CD4-positive, CD25-positive, alpha-beta regulatory T cell (primary cell): ENCODE results near the gene LNPEP. TPM values are rescaled to one million over a fixed set of nuclear protein-coding genes. Genes with fewer than 3 reads are reported as not detected.

Experiments
- ATAC-seq, 2 donors: fragments of 150-1000 bp; cut with Tn5 transposase; one replicate each; pipeline ENCODE4 v1.10.0; 2021; ENCODE audit warnings: low read depth in 2 of 2, moderate number of reproducible peaks in 2 of 2, moderate library complexity in 1 of 2
- DNase-seq, 3 donors: peaks; one replicate each; pipeline versions ENCODE4 v3.0.0 to v3.0.0-alpha.2; 2012 to 2022; ENCODE audit warnings: mixed read lengths in 1 of 3
- H3K27ac ChIP-seq: one replicate; pipeline ENCODE4 v1.7.0; 2013; ENCODE audit warnings: mild to moderate bottlenecking, low read length; ENCODE audit not compliant: insufficient read depth, poor library complexity, severe bottlenecking
- H3K27me3 ChIP-seq: one replicate; pipeline ENCODE4 v1.7.0; 2013; ENCODE audit warnings: low read length; ENCODE audit not compliant: control insufficient read depth, insufficient read depth
- H3K36me3 ChIP-seq: one replicate; pipeline ENCODE4 v1.7.0; 2013; ENCODE audit warnings: mild to moderate bottlenecking, low read length, moderate library complexity; ENCODE audit not compliant: control insufficient read depth, insufficient read depth
- H3K4me1 ChIP-seq: 2 replicates; pipeline ENCODE4 v1.7.0; 2013; ENCODE audit warnings: mild to moderate bottlenecking, low read length; ENCODE audit not compliant: insufficient read depth, control insufficient read depth, poor library complexity, severe bottlenecking
- H3K4me3 ChIP-seq: one replicate; pipeline ENCODE4 v1.7.0; 2013; ENCODE audit warnings: low read depth, mild to moderate bottlenecking, low read length, moderate library complexity
- H3K9me3 ChIP-seq, 2 experiments: 1 replicate in 1 of 2; 2 replicates in 1 of 2; pipeline ENCODE4 v1.7.0; 2013; ENCODE audit warnings: low read length in 2 of 2, mild to moderate bottlenecking in 1 of 2, moderate library complexity in 1 of 2; ENCODE audit not compliant: control insufficient read depth in 2 of 2
- H3K27ac Mint-ChIP-seq, 3 donors: one replicate each; pipeline ENCODE4 v1.8.0; 2020 to 2022; ENCODE audit warnings: mild to moderate bottlenecking in 3 of 3, mixed read lengths in 3 of 3, moderate library complexity in 2 of 3
- H3K27me3 Mint-ChIP-seq: one replicate; pipeline ENCODE4 v1.8.0; 2022; ENCODE audit warnings: mild to moderate bottlenecking, mixed read lengths
- H3K36me3 Mint-ChIP-seq: one replicate; pipeline ENCODE4 v1.8.0; 2020; ENCODE audit warnings: mixed read lengths
- H3K4me1 Mint-ChIP-seq, 4 donors: one replicate each; pipeline ENCODE4 v1.8.0; 2020 to 2022; ENCODE audit warnings: mixed read lengths in 4 of 4, mild to moderate bottlenecking in 1 of 4
- H3K4me3 Mint-ChIP-seq, 4 donors: one replicate each; pipeline ENCODE4 v1.8.0; 2020 to 2022; ENCODE audit warnings: mild to moderate bottlenecking in 4 of 4, mixed read lengths in 4 of 4, moderate library complexity in 3 of 4
- H3K9me3 Mint-ChIP-seq, 7 donors: one replicate each; pipeline ENCODE4 v1.8.0; 2020 to 2022; ENCODE audit warnings: mixed read lengths in 7 of 7, mild to moderate bottlenecking in 3 of 7, moderate library complexity in 2 of 7
- polyA plus RNA-seq, 4 donors: library from polyadenylated mRNA; unstranded; fragments of 300-500 nt; fragmentation: Illumina TruSeq; gene quantifications; one replicate each; pipeline ENCODE4 v1.2.3, GENCODE V29; 2021
- total RNA-seq: library from RNA; stranded (reverse); gene quantifications from one replicate; pipeline ENCODE4 v1.2.3, GENCODE V29; 2022

Gene LNPEP
- total and polyA plus RNA-seq, 5 donors from 2014 or later: 39.6 to 95.7 (median 44.2) TPM

GRCh38 chr5:97004423-97005060 lies 68.7 kb downstream of the LNPEP start:
- H3K27me3 ChIP-seq: no peaks in the 10 kb centered on the region
- H3K4me1 ChIP-seq: peaks cover 8% of the 10 kb centered on the region
- peak overlapping the region; percentile 1 for H3K27ac ChIP-seq
- Mint-ChIP-seq H3K4me1 (peaks cover 14 to 25% (median 17%) of the 10 kb centered on the region in 4 donors), H3K36me3 (peaks cover 21% of the 10 kb centered on the region), H3K9me3 (no peaks in the 10 kb centered on the region), H3K27ac (peak overlapping the region in 1 of 3 donors; percentile 6), H3K27me3 (no peaks in the 10 kb centered on the region), H3K4me3 (peak overlapping the region in 1 of 4 donors; percentile 32)
- peak; percentile 50 to 66 for ATAC-seq
- peaks cover 62% of the 10 kb centered on the region for H3K36me3 ChIP-seq
- peak in 1 of 3 donors; percentile 60 for DNase-seq
- no peaks in the 10 kb centered on the region for H3K9me3 ChIP-seq
- H3K4me3 ChIP-seq: no peak overlapping the region

GRCh38 chr5:97006454-97007060 lies 70.7 kb downstream of the LNPEP start:
- Mint-ChIP-seq H3K9me3 (no peaks in the 10 kb centered on the region), H3K4me3 (no peak overlapping the region), H3K27me3 (no peaks in the 10 kb centered on the region), H3K4me1 (peaks cover 16 to 31% (median 29%) of the 10 kb centered on the region in 4 donors), H3K36me3 (peaks cover 30% of the 10 kb centered on the region), H3K27ac (peak overlapping the region in 1 of 3 donors; percentile 45)
- Histone ChIP-seq H3K36me3 (peaks cover 58% of the 10 kb centered on the region), H3K9me3 (no peaks in the 10 kb centered on the region), H3K4me3 (no peak overlapping the region), H3K27me3 (no peaks in the 10 kb centered on the region), H3K27ac (no peak overlapping the region), H3K4me1 (peaks cover 17% of the 10 kb centered on the region)
- DNase-seq (no peak), ATAC-seq (no peak)

- peaks cover 28 to 36% (median 33%) of the 10 kb centered on the region in 4 donors for H3K4me1 Mint-ChIP-seq
- H3K27me3 Mint-ChIP-seq: no peaks in the 10 kb centered on the region
- H3K4me3 Mint-ChIP-seq: peak overlapping the region; percentile 24 to 78 (median 50)
- H3K36me3 Mint-ChIP-seq: peaks cover 41% of the 10 kb centered on the region
- peak overlapping the region; percentile 20 for H3K27ac ChIP-seq
- peaks cover 56% of the 10 kb centered on the region for H3K36me3 ChIP-seq
- peak in 2 of 3 donors; percentile 53 to 70 for DNase-seq
- H3K4me1 ChIP-seq: peaks cover 17% of the 10 kb centered on the region
- no peaks in the 10 kb centered on the region for H3K27me3 ChIP-seq
- H3K9me3 ChIP-seq: no peaks in the 10 kb centered on the region
- peak overlapping the region; percentile 77 to 84 (median 82) for H3K27ac Mint-ChIP-seq
- ATAC-seq: peak; percentile 54 to 77
- peaks cover 0 to 2% (median 0%) of the 10 kb centered on the region in 7 donors for H3K9me3 Mint-ChIP-seq
- H3K4me3 ChIP-seq: peak overlapping the region; percentile 49
Observed at GRCh38 chr5:97009212-97009898, 73.5 kb downstream of the LNPEP start.

GRCh38 chr5:97009921-97010320 lies 74.0 kb downstream of the LNPEP start:
- H3K9me3 ChIP-seq: no peaks in the 10 kb centered on the region
- peaks cover 17% of the 10 kb centered on the region for H3K4me1 ChIP-seq
- peaks cover 56% of the 10 kb centered on the region for H3K36me3 ChIP-seq
- no peaks in the 10 kb centered on the region for H3K27me3 Mint-ChIP-seq
- no peaks in the 10 kb centered on the region for H3K27me3 ChIP-seq
- peak overlapping the region in 1 of 3 donors; percentile 82 for H3K27ac Mint-ChIP-seq
- H3K27ac ChIP-seq: peak overlapping the region; percentile 20
- H3K9me3 Mint-ChIP-seq: peaks cover 0 to 2% (median 0%) of the 10 kb centered on the region in 7 donors
- DNase-seq: no peak
- H3K4me3 ChIP-seq: peak overlapping the region; percentile 49
- no peak for ATAC-seq
- peaks cover 40% of the 10 kb centered on the region for H3K36me3 Mint-ChIP-seq
- H3K4me3 Mint-ChIP-seq: peak overlapping the region in 1 of 4 donors; percentile 36
- H3K4me1 Mint-ChIP-seq: peaks cover 25 to 36% (median 29%) of the 10 kb centered on the region in 4 donors

GRCh38 chr5:97010606-97011005 lies 74.7 kb downstream of the LNPEP start:
- Histone ChIP-seq H3K27me3 (no peaks in the 10 kb centered on the region), H3K27ac (no peak overlapping the region), H3K4me3 (no peak overlapping the region), H3K36me3 (peaks cover 56% of the 10 kb centered on the region), H3K9me3 (no peaks in the 10 kb centered on the region), H3K4me1 (peaks cover 17% of the 10 kb centered on the region)
- Mint-ChIP-seq H3K27me3 (no peaks in the 10 kb centered on the region), H3K4me1 (peaks cover 24 to 36% (median 29%) of the 10 kb centered on the region in 4 donors), H3K27ac (peak overlapping the region in 2 of 3 donors; percentile 18 to 81), H3K4me3 (peak overlapping the region in 1 of 4 donors; percentile 35), H3K9me3 (peaks cover 0 to 2% (median 0%) of the 10 kb centered on the region in 7 donors), H3K36me3 (peaks cover 47% of the 10 kb centered on the region)
- DNase-seq (no peak), ATAC-seq (no peak)

GRCh38 chr5:97011567-97011966 lies 75.7 kb downstream of the LNPEP start:
- H3K36me3 ChIP-seq: peaks cover 61% of the 10 kb centered on the region
- peak overlapping the region in 2 of 3 donors; percentile 81 to 82 for H3K27ac Mint-ChIP-seq

GRCh38 chr5:97019435-97020117 lies 83.7 kb downstream of the LNPEP start:
- DNase-seq (no peak), ATAC-seq (no peak)
- Mint-ChIP-seq H3K4me1 (peaks cover 22 to 41% (median 28%) of the 10 kb centered on the region in 4 donors), H3K9me3 (no peaks in the 10 kb centered on the region), H3K27ac (no peak overlapping the region), H3K4me3 (no peak overlapping the region), H3K27me3 (no peaks in the 10 kb centered on the region), H3K36me3 (peaks cover 59% of the 10 kb centered on the region)
- H3K9me3 ChIP-seq: no peaks in the 10 kb centered on the region
- peaks cover 80% of the 10 kb centered on the region for H3K36me3 ChIP-seq
- H3K27ac ChIP-seq: no peak overlapping the region
- H3K27me3 ChIP-seq: no peaks in the 10 kb centered on the region
- H3K4me1 ChIP-seq: peaks cover 12% of the 10 kb centered on the region
- no peak overlapping the region for H3K4me3 ChIP-seq

More at GRCh38 chr5:97011567-97011966, 75.7 kb downstream of the LNPEP start:
- ATAC-seq (no peak), DNase-seq (no peak)
- Mint-ChIP-seq H3K4me1 (peaks cover 24 to 34% (median 31%) of the 10 kb centered on the region in 4 donors), H3K9me3 (peaks cover 0 to 2% (median 0%) of the 10 kb centered on the region in 7 donors), H3K27me3 (no peaks in the 10 kb centered on the region), H3K4me3 (no peak overlapping the region), H3K36me3 (peaks cover 50% of the 10 kb centered on the region)
- Histone ChIP-seq H3K27ac (no peak overlapping the region), H3K4me3 (no peak overlapping the region), H3K27me3 (no peaks in the 10 kb centered on the region), H3K9me3 (no peaks in the 10 kb centered on the region), H3K4me1 (peaks cover 17% of the 10 kb centered on the region)
